CD4-positive, alpha-beta T cell (primary cell): ENCODE results near the gene MACROD2. TPM values are rescaled to one million over a fixed set of nuclear protein-coding genes. Genes with fewer than 3 reads are reported as not detected.

Experiments
- ATAC-seq: fragments of 200-7000 bp; cut with Tn5 transposase; one replicate; pipeline ENCODE4 v1.10.0; 2022; ENCODE audit warnings: mild to moderate bottlenecking; ENCODE audit not compliant: poor library complexity
- CTCF ChIA-PET: fragments of 350-600 bp; sonication (Branson Sonifier 250); formaldehyde crosslinking; loops from one replicate; lab custom pipeline; 2021; ENCODE audit warnings: antibody characterized with exemption, inconsistent platforms; lab: Charles Lee
- POLR2A ChIA-PET: fragments of 350-600 bp; sonication (Branson Sonifier 250); formaldehyde crosslinking; loops from one replicate; lab custom pipeline; 2021; ENCODE audit warnings: antibody characterized with exemption, inconsistent platforms; lab: Charles Lee
- DNase-seq, 14 experiments: peaks; one replicate each; pipeline ENCODE4 v3.0.0-alpha.2; 2013 to 2020; ENCODE audit warnings: mixed read lengths in 2 of 14
- H3K27ac ChIP-seq, 2 donors: one replicate each; pipeline versions ENCODE4 v1.5.1 to v1.7.0; 2013; ENCODE audit warnings: low read length in 2 of 2, low read depth in 1 of 2, mild to moderate bottlenecking in 1 of 2
- H3K27me3 ChIP-seq, 2 experiments: 1 replicate in 1 of 2; 2 replicates in 1 of 2; pipeline versions ENCODE4 v1.6.1 to v1.7.0; 2013; ENCODE audit warnings: low read length in 2 of 2, control low read depth in 1 of 2, mild to moderate bottlenecking in 1 of 2, moderate library complexity in 1 of 2; ENCODE audit not compliant: insufficient read depth in 2 of 2, control insufficient read depth in 1 of 2
- H3K36me3 ChIP-seq: one replicate; pipeline ENCODE4 v1.6.1; 2013; ENCODE audit warnings: low read length, control low read depth; ENCODE audit not compliant: insufficient read depth
- H3K4me1 ChIP-seq: one replicate; pipeline ENCODE4 v1.6.1; 2013; ENCODE audit warnings: low read length, control low read depth; ENCODE audit not compliant: insufficient read depth
- H3K4me3 ChIP-seq: one replicate; pipeline ENCODE4 v1.5.1; 2013; ENCODE audit warnings: mild to moderate bottlenecking, low read length, moderate library complexity
- H3K9me3 ChIP-seq, 2 experiments: 1 replicate in 1 of 2; 2 replicates in 1 of 2; pipeline versions ENCODE4 v1.6.1 to v1.7.0; 2013; ENCODE audit warnings: low read length in 2 of 2, mild to moderate bottlenecking in 2 of 2, control low read depth in 1 of 2, moderate library complexity in 1 of 2; ENCODE audit not compliant: control insufficient read depth in 1 of 2, insufficient read depth in 1 of 2
- H3K27ac Mint-ChIP-seq: one replicate; pipeline ENCODE4 v1.8.0; 2020; ENCODE audit warnings: mixed read lengths
- H3K27me3 Mint-ChIP-seq: one replicate; pipeline ENCODE4 v1.8.0; 2021; ENCODE audit warnings: mixed read lengths
- H3K36me3 Mint-ChIP-seq: one replicate; pipeline ENCODE4 v1.8.0; 2021; ENCODE audit warnings: low read depth, mixed read lengths
- H3K4me1 Mint-ChIP-seq: one replicate; pipeline ENCODE4 v1.8.0; 2021; ENCODE audit warnings: low read depth, mixed read lengths
- H3K4me3 Mint-ChIP-seq: one replicate; pipeline ENCODE4 v1.8.0; 2020; ENCODE audit warnings: mild to moderate bottlenecking, mixed read lengths
- H3K9me3 Mint-ChIP-seq: one replicate; pipeline ENCODE4 v1.8.0; 2020; ENCODE audit warnings: mixed read lengths
- intact Hi-C, 2 experiments: fragments of 100-400 bp; cut with DNase I in 1 of 2; cut with micrococcal nuclease in 1 of 2; formaldehyde crosslinking; loops; one replicate each; pipeline versions ENCODE4 v1.15.1 to v1.9.0; 2023 to 2025; cut with DNase I, micrococcal nuclease
- total RNA-seq, 174 experiments: library from RNA in 2 of 174; stranded (reverse) in 2 of 174; gene quantifications; one replicate each; pipeline ENCODE4 v1.2.3 and lab custom pipeline; 2021 to 2026
- TF ChIP-seq, protein P1 (sequence below): fragments of 200-600 bp; IDR thresholded peaks from one replicate; pipeline ENCODE4 v1.8.0; 2022; ENCODE audit warnings: antibody characterized with exemption, mild to moderate bottlenecking

MACROD2 gene
- total RNA-seq, 2 experiments from 2014 or later: not detected

DNA sequence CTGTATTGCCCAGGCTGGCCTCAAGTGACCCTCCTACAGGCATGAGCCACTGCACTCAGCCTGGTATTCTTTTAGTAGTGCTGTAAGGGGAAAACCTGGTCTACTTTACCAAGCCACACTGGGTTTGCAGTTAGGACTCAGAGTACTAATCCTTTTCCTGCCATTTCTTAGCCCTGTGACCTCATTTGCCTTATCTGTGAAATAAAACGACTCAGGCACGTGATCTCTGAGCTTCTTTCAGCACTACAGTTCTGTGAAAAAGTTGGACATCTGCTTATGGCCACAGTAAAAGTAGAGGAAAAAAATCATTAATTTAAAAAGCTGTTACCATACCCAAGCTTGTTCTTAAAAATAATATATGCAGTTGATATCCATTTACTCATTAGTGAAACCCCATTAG is 1570.5 kb downstream of the MACROD2 start:
- Mint-ChIP-seq H3K4me3 (no peak overlapping the region), H3K27me3 (no peaks in the 10 kb centered on the region), H3K4me1 (no peaks in the 10 kb centered on the region), H3K27ac (no peak overlapping the region), H3K36me3 (no peaks in the 10 kb centered on the region), H3K9me3 (no peaks in the 10 kb centered on the region)
- CTCF ChIA-PET: no interaction called here
- ATAC-seq: no peak
- TF ChIP-seq, protein P1, sequence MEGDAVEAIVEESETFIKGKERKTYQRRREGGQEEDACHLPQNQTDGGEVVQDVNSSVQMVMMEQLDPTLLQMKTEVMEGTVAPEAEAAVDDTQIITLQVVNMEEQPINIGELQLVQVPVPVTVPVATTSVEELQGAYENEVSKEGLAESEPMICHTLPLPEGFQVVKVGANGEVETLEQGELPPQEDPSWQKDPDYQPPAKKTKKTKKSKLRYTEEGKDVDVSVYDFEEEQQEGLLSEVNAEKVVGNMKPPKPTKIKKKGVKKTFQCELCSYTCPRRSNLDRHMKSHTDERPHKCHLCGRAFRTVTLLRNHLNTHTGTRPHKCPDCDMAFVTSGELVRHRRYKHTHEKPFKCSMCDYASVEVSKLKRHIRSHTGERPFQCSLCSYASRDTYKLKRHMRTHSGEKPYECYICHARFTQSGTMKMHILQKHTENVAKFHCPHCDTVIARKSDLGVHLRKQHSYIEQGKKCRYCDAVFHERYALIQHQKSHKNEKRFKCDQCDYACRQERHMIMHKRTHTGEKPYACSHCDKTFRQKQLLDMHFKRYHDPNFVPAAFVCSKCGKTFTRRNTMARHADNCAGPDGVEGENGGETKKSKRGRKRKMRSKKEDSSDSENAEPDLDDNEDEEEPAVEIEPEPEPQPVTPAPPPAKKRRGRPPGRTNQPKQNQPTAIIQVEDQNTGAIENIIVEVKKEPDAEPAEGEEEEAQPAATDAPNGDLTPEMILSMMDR: no peak
- no peaks in the 10 kb centered on the region for H3K4me1 ChIP-seq
- no peak overlapping the region for H3K4me3 ChIP-seq
- no peak for DNase-seq
- POLR2A ChIA-PET: no interaction called here
- intact Hi-C loops: no loop called here
- peaks cover 0 to 3% of the 10 kb centered on the region in 2 experiments for H3K9me3 ChIP-seq
- H3K27me3 ChIP-seq: no peaks in the 10 kb centered on the region
- H3K27ac ChIP-seq: no peak overlapping the region
- no peaks in the 10 kb centered on the region for H3K36me3 ChIP-seq

DNA sequence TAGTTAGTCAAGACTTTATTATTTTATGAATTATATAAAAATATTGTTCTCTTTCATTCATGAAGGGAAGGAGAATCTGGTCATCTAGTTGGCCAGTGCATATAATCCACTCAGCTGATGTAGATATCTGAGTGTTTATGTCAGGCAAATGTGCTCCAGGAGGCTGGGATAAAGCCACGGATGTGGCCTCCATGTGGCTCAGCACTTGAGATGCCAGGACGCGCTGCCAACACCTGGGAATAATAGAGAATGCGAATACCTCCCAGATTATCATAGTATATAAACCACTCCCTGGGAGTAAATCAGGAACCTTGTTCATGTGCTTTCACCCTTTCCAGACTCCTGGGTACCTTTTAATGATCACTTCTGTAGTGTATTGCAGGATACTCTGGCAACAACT is 1571.9 kb downstream of the MACROD2 start:
- no peaks in the 10 kb centered on the region for H3K27me3 ChIP-seq
- H3K27ac Mint-ChIP-seq: no peak overlapping the region
- DNase-seq: no peak
- no peaks in the 10 kb centered on the region for H3K27me3 Mint-ChIP-seq
- H3K9me3 Mint-ChIP-seq: no peaks in the 10 kb centered on the region
- H3K4me3 Mint-ChIP-seq: no peak overlapping the region
- no peak overlapping the region for H3K27ac ChIP-seq
- H3K9me3 ChIP-seq: peaks cover 0 to 3% of the 10 kb centered on the region in 2 experiments
- TF ChIP-seq, protein P1: no peak
- CTCF ChIA-PET: no interaction called here
- POLR2A ChIA-PET: no interaction called here
- H3K4me1 Mint-ChIP-seq: no peaks in the 10 kb centered on the region
- H3K4me3 ChIP-seq: no peak overlapping the region
- intact Hi-C loops: no loop called here
- no peaks in the 10 kb centered on the region for H3K36me3 Mint-ChIP-seq
- no peak for ATAC-seq
- H3K4me1 ChIP-seq: no peaks in the 10 kb centered on the region
- no peaks in the 10 kb centered on the region for H3K36me3 ChIP-seq

DNA sequence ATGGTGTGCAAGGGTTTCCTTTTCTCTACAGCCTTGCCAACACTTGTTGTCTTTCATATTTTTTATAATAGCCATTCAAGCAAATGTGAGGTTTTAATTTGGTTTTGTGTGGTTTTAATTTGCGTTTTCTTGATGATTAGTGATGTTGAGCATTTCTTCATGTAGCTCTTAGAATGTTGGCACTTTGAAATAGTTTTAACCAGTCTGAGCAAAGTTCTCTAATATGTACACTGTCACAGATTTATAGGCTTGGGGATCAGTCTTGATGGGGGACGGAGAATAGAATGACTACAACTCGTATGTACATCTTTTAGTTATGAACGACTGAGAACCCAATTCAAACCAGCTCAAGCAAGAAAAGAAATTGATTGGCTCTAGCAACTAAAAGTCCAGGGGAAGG is 1574.8 kb downstream of the MACROD2 start:
- no peak overlapping the region for H3K4me3 Mint-ChIP-seq
- ATAC-seq: no peak
- no peak for DNase-seq
- no peaks in the 10 kb centered on the region for H3K4me1 Mint-ChIP-seq
- H3K9me3 ChIP-seq: peaks cover 0 to 3% of the 10 kb centered on the region in 2 experiments
- H3K9me3 Mint-ChIP-seq: no peaks in the 10 kb centered on the region
- H3K27ac Mint-ChIP-seq: no peak overlapping the region
- TF ChIP-seq, protein P1: no peak
- no peaks in the 10 kb centered on the region for H3K36me3 ChIP-seq
- no peak overlapping the region for H3K27ac ChIP-seq
- no peaks in the 10 kb centered on the region for H3K27me3 ChIP-seq
- H3K27me3 Mint-ChIP-seq: no peaks in the 10 kb centered on the region
- no peak overlapping the region for H3K4me3 ChIP-seq
- H3K36me3 Mint-ChIP-seq: no peaks in the 10 kb centered on the region
- CTCF ChIA-PET: no interaction called here
- H3K4me1 ChIP-seq: no peaks in the 10 kb centered on the region
- POLR2A ChIA-PET: no interaction called here
- intact Hi-C loops: no loop called here
